CD4-positive, alpha-beta memory T cell (primary cell): Measurements from ENCODE around the gene TMEM217. TPM values are rescaled to one million over a fixed set of nuclear protein-coding genes. Genes with fewer than 3 reads are reported as not detected.

Experiments used
- CTCF ChIA-PET: fragments of 350-600 bp; sonication (Branson Sonifier 250); formaldehyde crosslinking; loops from one replicate; lab custom pipeline; 2021; ENCODE audit warnings: inconsistent platforms; ENCODE audit not compliant: partially characterized antibody; lab: Charles Lee
- POLR2A ChIA-PET: fragments of 350-600 bp; sonication (Branson Sonifier 250); formaldehyde crosslinking; loops from one replicate; lab custom pipeline; 2021; ENCODE audit not compliant: partially characterized antibody; lab: Charles Lee
- DNase-seq, 5 donors: peaks; one replicate each; pipeline versions ENCODE4 v3.0.0 to v3.0.0-alpha.2; 2020 to 2022; ENCODE audit warnings: mixed read lengths in 1 of 5
- H3K27ac ChIP-seq: one replicate; pipeline ENCODE4 v1.7.0; 2013; ENCODE audit warnings: low read depth, low read length
- H3K27me3 ChIP-seq: 2 replicates; pipeline ENCODE4 v1.7.0; 2013; ENCODE audit warnings: mild to moderate bottlenecking, low read length, moderate library complexity; ENCODE audit not compliant: insufficient read depth
- H3K36me3 ChIP-seq: 2 replicates; pipeline ENCODE4 v1.7.0; 2013; ENCODE audit warnings: mild to moderate bottlenecking, low read length, moderate library complexity; ENCODE audit not compliant: insufficient read depth
- H3K4me1 ChIP-seq: 2 replicates; pipeline ENCODE4 v1.7.0; 2013; ENCODE audit warnings: mild to moderate bottlenecking, low read length, moderate library complexity; ENCODE audit not compliant: insufficient read depth
- H3K4me3 ChIP-seq, 2 donors: one replicate each; pipeline ENCODE4 v1.7.0; 2013; ENCODE audit warnings: low read length in 2 of 2, mild to moderate bottlenecking in 1 of 2
- H3K9me3 ChIP-seq, 2 donors: one replicate each; pipeline ENCODE4 v1.7.0; 2013; ENCODE audit warnings: low read length in 2 of 2, control low read depth in 1 of 2; ENCODE audit not compliant: control insufficient read depth in 1 of 2
- H3K27ac Mint-ChIP-seq, 7 donors: one replicate each; pipeline ENCODE4 v1.8.0; 2020 to 2021; ENCODE audit warnings: mixed read lengths in 7 of 7, mild to moderate bottlenecking in 6 of 7, inconsistent platforms in 3 of 7, moderate library complexity in 3 of 7
- H3K27me3 Mint-ChIP-seq, 2 donors: one replicate each; pipeline ENCODE4 v1.8.0; 2020 to 2021; ENCODE audit warnings: mixed read lengths in 2 of 2
- H3K36me3 Mint-ChIP-seq, 2 donors: one replicate each; pipeline ENCODE4 v1.8.0; 2020 to 2021; ENCODE audit warnings: mixed read lengths in 2 of 2, inconsistent platforms in 1 of 2, mild to moderate bottlenecking in 1 of 2
- H3K4me1 Mint-ChIP-seq, 4 donors: one replicate each; pipeline ENCODE4 v1.8.0; 2020 to 2021; ENCODE audit warnings: mixed read lengths in 4 of 4, mild to moderate bottlenecking in 1 of 4
- H3K4me3 Mint-ChIP-seq, 8 donors: one replicate each; pipeline ENCODE4 v1.8.0; 2020 to 2021; ENCODE audit warnings: mixed read lengths in 8 of 8, mild to moderate bottlenecking in 7 of 8, moderate library complexity in 6 of 8, inconsistent platforms in 3 of 8
- H3K9me3 Mint-ChIP-seq, 8 donors: one replicate each; pipeline ENCODE4 v1.8.0; 2020 to 2021; ENCODE audit warnings: mixed read lengths in 8 of 8, mild to moderate bottlenecking in 5 of 8, inconsistent platforms in 3 of 8, moderate library complexity in 1 of 8
- intact Hi-C: fragments of 100-400 bp; cut with micrococcal nuclease; formaldehyde crosslinking; loops from one replicate; pipeline ENCODE4 v1.15.1; 2023
- polyA plus RNA-seq, 2 donors: library from polyadenylated mRNA; unstranded; fragments of 300-500 nt; fragmentation: Illumina TruSeq; gene quantifications; one replicate each; pipeline ENCODE4 v1.2.3, GENCODE V29; 2021
- total RNA-seq, 2 experiments: library from RNA; stranded (reverse); gene quantifications; one replicate each; pipeline ENCODE4 v1.2.3, GENCODE V29; 2021

TMEM217 gene
- total and polyA plus RNA-seq, 4 experiments from 2014 or later, result 0.31 to 1.4 (median 0.42) TPM; not detected in 1

GRCh38 chr6:37251211-37251780 lies 6.6 kb downstream of the TMEM217 start:
- no peak overlapping the region for H3K27ac ChIP-seq
- DNase-seq, result no peak
- no peaks in the 10 kb centered on the region for H3K27me3 ChIP-seq
- Mint-ChIP-seq H3K4me1 (peaks cover 0 to 7% (median 0%) of the 10 kb centered on the region in 4 donors), H3K27ac (no peak overlapping the region), H3K4me3 (no peak overlapping the region), H3K9me3 (no peaks in the 10 kb centered on the region), H3K36me3 (no peaks in the 10 kb centered on the region), H3K27me3 (peaks cover 2 to 3% of the 10 kb centered on the region in 2 donors)
- H3K4me3 ChIP-seq, result no peak overlapping the region
- no peaks in the 10 kb centered on the region for H3K4me1 ChIP-seq
- intact Hi-C loops, result no loop called here
- ChIA-PET CTCF (no interaction called here), POLR2A (interaction anchor here (0.6 kb wide), 1 partner anchor 599 kb away, joined by 5 read pairs; no protein-coding TSS in a partner anchor)
- no peaks in the 10 kb centered on the region for H3K9me3 ChIP-seq
- no peaks in the 10 kb centered on the region for H3K36me3 ChIP-seq

- intact Hi-C loops, result no loop called here
- Mint-ChIP-seq H3K9me3 (no peaks in the 10 kb centered on the region), H3K27me3 (peaks cover 3 to 5% of the 10 kb centered on the region in 2 donors), H3K36me3 (no peaks in the 10 kb centered on the region), H3K27ac (no peak overlapping the region), H3K4me3 (no peak overlapping the region), H3K4me1 (peaks cover 6 to 9% (median 8%) of the 10 kb centered on the region in 4 donors)
- ChIA-PET CTCF (no interaction called here), POLR2A (no interaction called here)
- no peak for DNase-seq
- Histone ChIP-seq H3K36me3 (no peaks in the 10 kb centered on the region), H3K27me3 (no peaks in the 10 kb centered on the region), H3K4me1 (peaks cover 9% of the 10 kb centered on the region), H3K27ac (no peak overlapping the region), H3K9me3 (no peaks in the 10 kb centered on the region), H3K4me3 (no peak overlapping the region)
Measured at GRCh38 chr6:37244430-37245310, 13.3 kb downstream of the TMEM217 start.

- H3K4me1 ChIP-seq, result peaks cover 10% of the 10 kb centered on the region
- no peaks in the 10 kb centered on the region for H3K9me3 ChIP-seq
- H3K27ac ChIP-seq, result no peak overlapping the region
- POLR2A ChIA-PET, result no interaction called here
- H3K36me3 ChIP-seq, result no peaks in the 10 kb centered on the region
- intact Hi-C loops, result no loop called here
- CTCF ChIA-PET, result no interaction called here
- H3K4me3 Mint-ChIP-seq, result no peak overlapping the region
- no peaks in the 10 kb centered on the region for H3K36me3 Mint-ChIP-seq
- no peaks in the 10 kb centered on the region for H3K9me3 Mint-ChIP-seq
- peaks cover 3 to 5% of the 10 kb centered on the region in 2 donors for H3K27me3 Mint-ChIP-seq
- H3K27me3 ChIP-seq, result no peaks in the 10 kb centered on the region
- H3K27ac Mint-ChIP-seq, result no peak overlapping the region
- no peak for DNase-seq
- no peak overlapping the region for H3K4me3 ChIP-seq
- H3K4me1 Mint-ChIP-seq, result peaks cover 7 to 13% (median 11%) of the 10 kb centered on the region in 4 donors
Measured at GRCh38 chr6:37243816-37244370, 14.1 kb downstream of the TMEM217 start.

GRCh38 chr6:37243131-37243815 lies 14.7 kb downstream of the TMEM217 start:
- intact Hi-C loops, result no loop called here
- Histone ChIP-seq H3K4me1 (peaks cover 10% of the 10 kb centered on the region), H3K4me3 (no peak overlapping the region), H3K27ac (no peak overlapping the region), H3K36me3 (no peaks in the 10 kb centered on the region), H3K27me3 (no peaks in the 10 kb centered on the region), H3K9me3 (no peaks in the 10 kb centered on the region)
- Mint-ChIP-seq H3K4me1 (peaks cover 7 to 13% (median 11%) of the 10 kb centered on the region in 4 donors), H3K36me3 (no peaks in the 10 kb centered on the region), H3K4me3 (no peak overlapping the region), H3K27me3 (peaks cover under 1 to 5% of the 10 kb centered on the region in 2 donors), H3K9me3 (no peaks in the 10 kb centered on the region), H3K27ac (no peak overlapping the region)
- CTCF ChIA-PET, result no interaction called here
- POLR2A ChIA-PET, result no interaction called here
- no peak for DNase-seq

- Mint-ChIP-seq H3K36me3 (no peaks in the 10 kb centered on the region), H3K4me1 (peaks cover 7 to 13% (median 11%) of the 10 kb centered on the region in 4 donors), H3K9me3 (no peaks in the 10 kb centered on the region), H3K27ac (no peak overlapping the region), H3K4me3 (no peak overlapping the region), H3K27me3 (peaks cover 0 to 5% of the 10 kb centered on the region in 2 donors)
- ChIA-PET POLR2A (no interaction called here), CTCF (interaction anchor here (1.1 kb wide), 1 partner anchor 30 kb away, joined by 3 read pairs; no protein-coding TSS in a partner anchor)
- intact Hi-C loops, result no loop called here
- Histone ChIP-seq H3K4me3 (no peak overlapping the region), H3K4me1 (peaks cover 10% of the 10 kb centered on the region), H3K27me3 (no peaks in the 10 kb centered on the region), H3K27ac (no peak overlapping the region), H3K9me3 (no peaks in the 10 kb centered on the region), H3K36me3 (no peaks in the 10 kb centered on the region)
- no peak for DNase-seq
Measured at GRCh38 chr6:37242429-37243052, 15.4 kb downstream of the TMEM217 start.

- H3K9me3 Mint-ChIP-seq, result no peaks in the 10 kb centered on the region
- peaks cover 7 to 13% (median 11%) of the 10 kb centered on the region in 4 donors for H3K4me1 Mint-ChIP-seq
- H3K27me3 ChIP-seq, result no peaks in the 10 kb centered on the region
- H3K36me3 ChIP-seq, result no peaks in the 10 kb centered on the region
- no peak overlapping the region for H3K27ac ChIP-seq
- H3K4me3 ChIP-seq, result no peak overlapping the region
- peak overlapping the region in 1 of 7 donors; percentile 38 for H3K27ac Mint-ChIP-seq
- H3K4me1 ChIP-seq, result peaks cover 10% of the 10 kb centered on the region
- no peak for DNase-seq
- intact Hi-C loops, result no loop called here
- ChIA-PET CTCF (interaction anchor here (1.1 kb wide), 1 partner anchor 29 kb away, joined by 3 read pairs; no protein-coding TSS in a partner anchor), POLR2A (no interaction called here)
- no peak overlapping the region for H3K4me3 Mint-ChIP-seq
- no peaks in the 10 kb centered on the region for H3K36me3 Mint-ChIP-seq
- no peaks in the 10 kb centered on the region for H3K9me3 ChIP-seq
- H3K27me3 Mint-ChIP-seq, result peaks cover 0 to 5% of the 10 kb centered on the region in 2 donors
Measured at GRCh38 chr6:37241775-37242428, 16.0 kb downstream of the TMEM217 start.
